HTERT RPE-1 (cell line): Measurements from ENCODE around the gene GPR17.

ENCODE experiments used
- in situ Hi-C: fragments of 300-500 bp; cut with MboI; formaldehyde crosslinking; loops from 4 replicates; pipeline ENCODE4 v1.14.3; 2020; ENCODE audit warnings: low sequenced_read_pairs

GPR17 gene

DNA sequence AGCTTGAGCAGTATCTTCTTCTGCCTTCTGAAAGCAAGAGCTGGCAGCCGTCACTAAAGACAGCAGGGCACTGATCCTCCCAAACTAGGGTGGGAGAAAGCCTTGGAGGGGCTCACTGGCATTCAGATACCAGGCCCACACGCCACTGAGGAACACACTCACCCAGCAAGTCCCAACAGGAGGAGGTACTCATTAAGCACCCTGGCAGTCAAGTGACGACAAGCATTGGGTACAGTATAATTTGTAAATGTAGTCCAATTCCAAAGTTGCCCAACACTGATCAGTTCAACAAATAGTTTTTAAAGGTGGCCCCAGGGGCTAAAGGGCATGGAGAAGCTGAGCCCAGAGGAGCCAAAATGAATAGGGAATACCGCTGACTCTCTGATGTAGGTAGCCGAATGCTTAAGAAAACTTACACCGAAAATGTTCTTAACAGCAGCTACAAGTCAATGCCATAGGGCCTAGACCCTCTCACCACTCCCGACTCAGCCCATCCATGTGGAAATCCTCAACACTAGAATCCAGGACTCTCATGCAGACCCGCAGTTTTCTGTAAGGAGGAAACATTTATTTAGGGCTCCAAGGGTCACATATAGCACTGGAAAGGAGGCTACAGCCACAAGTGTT is 19.4 kb downstream of the GPR17 start:
- in situ Hi-C loops: no loop called here

DNA sequence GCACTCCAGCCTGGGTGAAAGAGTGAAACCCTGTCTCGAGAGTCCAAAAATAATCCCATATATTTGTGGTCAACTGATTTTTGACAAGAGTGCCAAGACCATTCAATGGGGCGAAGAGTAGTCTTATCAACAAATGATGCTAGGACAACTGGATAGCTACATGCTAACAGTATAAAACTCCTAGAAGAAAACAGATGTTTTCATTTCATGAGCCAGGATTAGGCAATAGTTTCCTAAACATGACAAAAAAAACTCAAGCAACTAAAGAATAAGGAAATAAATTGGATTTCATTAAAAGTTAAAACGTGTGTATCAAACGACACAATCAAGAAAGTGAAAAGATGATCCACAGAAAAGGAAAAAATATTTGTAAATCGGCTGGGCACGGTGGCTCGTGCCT is 23.1 kb downstream of the GPR17 start:
- in situ Hi-C loops: no loop called here

DNA sequence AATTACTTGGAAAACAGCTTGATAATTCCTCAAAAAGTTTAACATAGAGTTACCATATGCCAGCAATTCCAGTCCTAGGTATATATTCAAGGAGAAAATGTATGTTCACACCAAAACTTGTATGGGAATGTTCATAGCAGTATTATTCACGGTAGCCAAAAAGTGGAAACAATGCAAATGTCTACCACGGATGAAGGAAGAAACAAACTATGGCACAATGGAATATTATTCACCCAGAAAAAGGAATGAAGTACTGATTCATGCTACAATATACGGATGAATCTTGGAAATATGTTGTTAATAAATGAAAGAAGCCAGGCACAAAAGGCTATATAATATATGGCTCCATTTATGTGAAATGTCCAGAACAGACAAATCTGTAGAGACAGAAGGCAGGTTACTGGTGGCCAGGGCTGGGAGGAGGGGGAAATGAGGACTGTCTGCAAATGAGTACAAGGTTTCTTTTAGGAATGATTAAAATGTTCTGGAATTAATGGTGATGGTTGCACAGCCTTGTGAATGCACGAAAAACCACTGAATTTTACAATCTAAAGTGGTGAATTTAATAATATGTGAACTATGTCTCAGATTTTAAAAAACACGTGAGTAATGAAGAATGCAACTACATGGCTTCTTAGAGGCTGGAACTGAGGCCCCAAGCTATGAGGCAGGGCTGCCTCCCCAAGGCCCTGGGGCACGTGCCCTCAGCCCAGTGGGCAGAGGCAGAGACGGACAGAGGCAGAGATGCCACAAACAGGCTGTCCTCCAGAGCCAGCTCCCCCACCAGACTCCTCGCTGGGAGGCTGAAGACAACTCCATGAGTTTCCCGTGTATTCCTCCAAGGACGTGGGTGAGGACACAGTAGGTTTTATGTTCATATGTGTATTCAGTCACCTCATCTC is 24.4 kb downstream of the GPR17 start:
- in situ Hi-C loops: no loop called here

DNA sequence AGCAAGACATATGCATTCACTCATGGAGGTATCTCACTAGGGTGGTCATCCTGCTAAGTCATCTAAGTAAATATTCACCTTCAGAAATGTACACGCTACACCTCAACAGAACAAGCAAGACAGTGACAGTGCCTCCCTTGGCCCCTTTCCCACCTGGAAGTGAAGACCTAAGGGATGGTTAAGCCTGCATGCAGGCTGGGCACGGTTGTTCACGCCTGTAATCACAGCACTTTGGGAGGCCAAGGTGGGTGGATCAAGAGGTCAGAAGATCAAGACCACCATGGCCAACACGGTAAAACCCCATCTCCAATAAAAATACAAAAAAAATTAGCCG is 25.0 kb downstream of the GPR17 start:
- in situ Hi-C loops: no loop called here

DNA sequence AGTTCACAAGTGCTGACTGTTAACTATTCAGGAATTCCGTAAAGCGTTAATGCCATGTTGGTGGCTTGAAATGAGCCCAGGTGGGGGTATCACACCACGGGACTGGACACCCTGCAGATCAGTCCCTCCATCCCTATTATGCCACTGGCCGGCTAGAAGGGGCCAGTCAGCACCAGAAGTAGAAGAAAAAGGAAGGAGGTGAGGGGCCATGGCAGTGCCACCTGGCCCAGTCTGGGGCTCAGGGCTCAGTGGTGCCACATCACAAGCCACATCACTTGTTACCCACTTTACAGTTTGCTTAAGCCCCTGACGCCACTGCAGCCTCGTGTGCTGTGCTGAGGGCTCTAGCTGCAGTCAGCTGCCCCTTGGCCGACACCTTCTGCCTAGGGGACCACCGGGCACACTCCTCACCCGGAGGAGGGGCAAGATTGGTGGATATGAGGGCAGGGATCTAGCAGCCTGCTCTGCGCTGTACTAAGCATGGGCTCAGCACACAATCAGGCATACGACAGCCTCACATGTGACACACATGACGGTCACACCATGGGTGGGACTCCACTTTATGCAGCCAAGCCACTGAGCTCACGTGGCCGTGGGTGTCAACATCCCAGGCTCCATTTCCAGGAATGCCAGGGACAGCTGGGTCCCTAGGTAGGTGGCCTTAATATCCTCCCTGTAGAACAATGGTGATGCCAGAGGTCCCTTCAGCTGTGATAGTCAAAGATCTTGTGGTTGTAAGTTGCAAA is 25.8 kb downstream of the GPR17 start:
- in situ Hi-C loops: no loop called here

DNA sequence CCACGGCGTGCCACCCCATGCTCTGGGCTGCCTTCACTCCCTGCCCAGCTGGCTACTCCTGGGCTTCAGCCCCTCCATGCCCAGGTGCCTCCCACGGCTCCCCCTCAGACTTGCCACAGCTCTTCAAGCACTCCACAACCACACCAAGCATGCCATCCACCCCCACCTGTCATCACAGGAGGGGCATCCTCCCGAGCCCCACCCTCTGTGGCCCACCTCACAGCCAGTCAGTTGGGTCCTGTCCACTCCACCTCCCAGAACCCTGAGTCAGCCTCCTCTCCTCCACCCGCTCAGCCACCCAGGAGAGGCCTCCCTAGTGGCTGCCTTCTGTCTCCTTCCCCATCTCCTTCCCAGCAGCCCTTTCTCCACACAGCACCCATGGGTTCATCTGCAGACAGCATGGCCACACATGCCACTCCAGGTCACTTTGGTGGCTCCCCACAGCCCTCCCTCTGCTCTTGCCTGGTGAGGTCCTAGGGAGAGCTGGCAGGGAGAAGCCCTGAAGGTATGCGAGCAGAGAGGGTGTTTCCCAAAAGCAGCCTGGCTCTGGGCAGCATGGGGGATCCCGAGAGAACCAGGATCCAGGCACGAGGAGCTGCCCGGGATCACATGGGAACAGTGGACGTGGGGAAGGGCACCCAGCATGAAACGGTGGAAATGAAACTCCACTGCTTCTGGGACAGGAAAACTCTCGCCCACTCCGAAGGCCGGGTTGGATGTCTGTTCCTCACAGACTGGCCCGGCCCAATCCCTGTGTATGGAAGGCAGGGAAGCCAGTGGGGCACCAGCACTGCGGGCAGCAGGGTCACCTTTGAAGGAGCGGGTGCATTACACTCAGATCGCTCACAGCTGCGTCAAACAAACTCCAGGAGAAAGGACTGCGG is 26.6 kb downstream of the GPR17 start:
- in situ Hi-C loops: no loop called here

DNA sequence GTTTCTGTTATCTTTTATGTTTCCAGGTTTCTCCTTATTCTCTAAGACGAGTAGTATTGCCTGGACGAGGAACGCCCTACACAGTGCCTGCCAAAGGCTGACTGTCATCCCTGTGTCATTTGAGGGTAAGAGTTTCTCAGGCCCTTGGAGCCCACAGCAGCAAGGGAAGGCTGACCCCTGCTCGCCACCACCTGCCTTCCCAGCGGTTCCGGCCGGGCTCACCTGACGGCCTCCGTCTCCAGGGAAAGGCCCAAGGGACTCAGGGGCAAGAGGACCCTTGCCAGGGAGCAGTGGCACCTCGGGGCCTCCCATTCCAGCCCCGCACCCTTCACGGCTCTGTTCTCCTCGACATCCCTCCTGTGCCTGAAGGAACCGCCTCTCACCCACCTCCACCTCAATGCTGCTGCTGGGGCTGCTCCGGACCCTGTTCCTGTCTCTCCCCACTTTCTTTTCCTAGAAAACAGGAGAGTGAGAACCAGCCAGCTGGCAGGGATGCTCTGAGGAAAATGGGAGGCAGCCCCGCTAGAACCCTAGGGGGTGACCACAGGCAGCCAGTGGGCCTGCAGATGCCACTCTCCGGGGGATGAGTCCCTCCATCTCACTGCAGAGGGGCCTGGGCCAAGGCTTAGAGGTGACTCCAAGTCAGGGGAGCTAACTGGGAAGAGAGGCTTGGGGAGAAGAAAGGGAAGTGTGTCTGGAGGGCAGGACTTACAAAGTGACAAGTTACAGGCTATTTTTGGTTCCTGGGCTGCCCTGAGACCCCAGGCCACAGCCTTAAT is 27.5 kb downstream of the GPR17 start:
- in situ Hi-C loops: no loop called here

DNA sequence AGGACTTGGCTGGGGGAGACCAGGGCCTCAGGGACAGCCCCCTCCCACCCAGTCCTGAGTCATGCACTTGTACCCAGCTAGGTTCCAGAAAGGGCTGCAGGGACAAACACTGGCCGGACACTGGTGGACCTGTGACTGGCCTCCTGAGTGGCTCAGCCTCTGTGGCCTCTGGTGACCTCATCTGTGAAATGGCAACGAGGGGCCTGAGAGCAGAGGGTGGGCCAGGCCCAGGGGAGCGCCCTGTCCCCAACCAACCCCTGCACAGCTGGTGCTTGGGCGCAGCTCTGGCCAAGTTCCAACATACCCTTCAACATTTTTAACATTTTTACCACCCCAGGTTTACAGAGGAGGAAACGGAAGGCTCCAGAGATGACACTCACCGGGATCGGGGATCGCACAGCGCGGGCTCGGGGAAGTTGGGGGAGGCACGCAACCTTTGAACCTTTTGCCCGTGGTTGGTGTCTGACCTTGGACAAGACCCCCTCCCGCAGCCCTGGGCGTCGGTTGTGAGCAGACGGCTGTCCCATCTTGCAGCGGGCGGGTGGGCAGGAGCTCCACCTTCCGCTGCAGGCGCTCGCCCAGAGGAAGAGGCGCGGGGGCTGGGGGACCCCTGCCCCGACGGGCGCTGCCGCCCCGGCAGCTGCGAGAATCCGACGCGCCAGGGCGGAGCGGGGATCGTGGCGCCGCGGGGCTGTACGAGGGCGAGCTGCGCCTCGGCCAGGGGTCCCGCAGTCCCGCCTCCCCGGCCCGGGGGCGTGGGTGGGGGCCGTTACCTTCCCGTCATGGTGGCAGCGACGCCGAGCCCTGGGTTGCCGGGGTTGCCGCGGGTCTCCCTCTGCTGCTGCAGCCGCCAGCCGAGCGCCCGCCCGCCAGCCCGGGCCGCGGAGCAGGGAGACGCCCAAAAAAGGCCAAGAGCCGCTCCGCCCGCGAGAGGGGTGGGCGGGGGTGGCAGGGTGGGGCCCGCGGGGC is 28.6 kb downstream of the GPR17 start:
- in situ Hi-C loops: no loop called here

DNA sequence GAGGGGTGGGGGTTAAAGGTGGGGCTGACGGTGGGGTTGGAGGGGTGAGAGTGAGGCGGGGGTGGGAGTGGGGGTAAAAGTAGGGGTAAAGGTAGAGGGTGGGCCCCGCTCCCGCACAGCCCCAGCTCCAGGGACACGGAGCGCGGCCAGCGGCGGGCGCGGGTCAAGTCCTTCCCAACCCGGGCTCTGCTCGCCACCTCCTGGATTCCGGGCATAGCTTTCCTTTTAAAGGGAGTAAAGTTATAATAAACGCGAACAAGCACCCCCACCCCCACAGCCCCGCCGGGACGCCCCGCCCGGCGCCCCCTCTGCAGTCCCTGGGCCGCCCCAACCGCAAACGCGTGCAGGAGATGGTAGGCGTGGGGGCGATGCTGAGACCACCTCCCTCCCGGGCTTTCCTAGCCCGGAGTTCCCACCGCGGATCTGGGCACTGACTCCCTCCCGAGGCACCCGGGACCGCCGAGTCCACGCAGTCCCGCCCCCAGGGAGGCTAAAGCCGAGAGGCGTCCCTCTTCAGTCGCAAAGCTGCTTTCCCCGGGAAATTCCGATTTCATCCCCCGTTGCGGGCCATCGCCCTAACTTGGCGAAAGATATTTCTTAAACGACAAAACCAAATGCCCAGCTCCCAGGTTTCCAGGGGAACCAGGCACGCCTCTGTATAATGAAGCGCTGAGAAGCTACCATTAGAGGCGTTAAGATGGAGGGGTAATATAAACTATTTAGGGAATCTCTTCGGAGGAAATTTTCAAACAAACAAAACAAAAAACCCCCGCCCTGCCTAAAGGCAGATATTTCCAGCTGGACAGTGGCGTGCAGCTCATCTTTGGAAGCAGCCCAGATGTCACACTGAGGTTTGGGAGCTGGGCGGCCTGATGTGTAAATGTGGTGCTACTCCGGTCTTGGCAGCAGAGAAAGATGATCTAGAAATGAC is 29.6 kb downstream of the GPR17 start, which contains the start of gene LIMS2:
TSS of gene LIMS2 (minus strand) at position 200 of the 931 bp plus-strand sequence. CDS start 506 bp downstream, outside the sequence.
- in situ Hi-C loops: no loop called here

DNA sequence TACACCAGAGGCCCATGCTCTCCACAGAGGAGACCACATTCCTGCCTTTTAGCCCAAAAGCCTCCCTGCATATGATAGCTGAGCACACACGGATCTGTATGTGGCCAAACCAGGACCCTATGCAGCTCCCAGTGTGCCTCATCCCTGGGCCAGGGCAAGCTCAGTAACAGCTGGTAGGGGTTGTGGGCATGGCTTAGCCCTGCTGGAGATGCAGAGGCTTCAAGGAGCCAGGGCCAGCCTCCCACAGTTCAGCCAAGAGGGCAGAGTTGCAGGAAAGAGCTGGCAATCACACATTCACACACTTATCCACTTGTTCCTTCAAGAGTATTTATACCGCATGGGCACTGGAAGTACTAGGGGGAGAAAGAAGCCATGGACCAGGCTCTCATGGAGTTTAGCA is 31.0 kb downstream of the GPR17 start:
- in situ Hi-C loops: no loop called here

DNA sequence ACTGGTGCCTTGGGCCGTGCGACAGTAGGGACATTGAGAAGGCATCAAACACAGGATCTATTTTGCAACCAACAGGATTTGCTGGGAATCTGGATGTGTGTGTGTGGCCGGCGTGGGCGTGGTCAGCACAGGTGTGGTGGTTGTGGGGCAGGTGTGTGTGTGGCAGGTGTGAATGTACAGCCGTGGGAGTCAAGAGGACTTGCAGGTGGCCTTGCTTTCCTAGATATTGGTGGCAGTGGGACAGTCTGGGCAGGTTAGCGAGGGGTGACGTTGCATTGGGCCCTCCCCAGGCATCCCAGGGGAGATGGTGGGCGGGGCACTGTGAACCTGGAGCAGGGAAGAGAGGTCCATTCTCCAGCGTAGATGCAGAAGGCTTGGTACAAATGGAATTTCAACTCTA is 32.6 kb downstream of the GPR17 start:
- in situ Hi-C loops: no loop called here

DNA sequence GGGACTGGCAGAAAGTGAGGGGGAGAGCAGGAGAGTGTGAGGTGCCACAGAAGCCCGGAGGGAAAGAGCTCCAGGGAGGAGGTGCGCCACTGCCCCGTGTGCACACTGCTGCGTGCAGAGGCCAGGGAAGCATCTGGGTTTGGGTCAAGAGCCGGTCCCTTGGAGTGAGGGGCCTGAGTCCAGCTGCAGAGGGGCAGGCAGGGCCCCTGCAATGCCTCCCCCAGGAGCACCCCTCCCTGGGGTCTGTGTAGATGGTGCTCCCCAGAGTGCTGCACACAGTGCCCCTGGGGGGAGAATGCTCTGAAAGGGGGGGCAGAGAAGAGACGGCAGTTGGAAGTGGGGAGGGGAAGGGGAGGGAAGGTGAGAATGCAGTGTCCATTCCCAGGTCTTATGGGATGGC is 33.0 kb downstream of the GPR17 start:
- in situ Hi-C loops: no loop called here

DNA sequence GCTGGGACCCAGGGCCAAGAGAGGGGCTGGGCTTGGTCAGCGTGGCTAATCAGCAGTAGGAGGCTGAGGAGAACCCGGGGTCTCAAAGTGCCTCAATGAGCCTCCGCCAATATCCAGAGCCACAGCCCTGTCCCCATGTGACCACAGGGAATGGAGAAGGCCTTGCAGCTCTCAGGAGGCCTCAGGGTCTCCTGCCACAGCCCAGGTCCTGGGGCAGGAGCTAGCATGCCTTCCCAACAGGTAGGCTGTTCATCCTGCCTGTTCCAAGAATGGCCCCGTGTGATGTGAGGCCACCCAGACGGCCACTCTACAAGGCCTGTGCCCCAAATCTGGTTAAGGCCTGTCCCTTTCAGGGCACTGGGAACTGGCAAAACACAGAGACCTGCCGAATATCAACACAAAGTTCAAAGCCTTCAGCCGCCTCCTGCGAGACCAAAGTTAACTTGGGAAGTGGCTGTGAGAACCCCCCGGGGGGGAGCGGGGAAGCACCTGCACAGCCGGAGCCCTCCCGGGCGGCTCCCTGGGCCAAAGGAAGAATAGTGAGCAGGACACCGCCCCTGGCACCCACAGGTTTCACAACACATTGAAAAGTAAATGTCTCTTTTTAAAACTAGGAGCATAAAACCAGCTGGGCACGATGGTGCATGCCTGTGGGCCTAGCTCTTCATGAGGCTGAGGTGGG is 33.9 kb downstream of the GPR17 start:
- in situ Hi-C loops: no loop called here

DNA sequence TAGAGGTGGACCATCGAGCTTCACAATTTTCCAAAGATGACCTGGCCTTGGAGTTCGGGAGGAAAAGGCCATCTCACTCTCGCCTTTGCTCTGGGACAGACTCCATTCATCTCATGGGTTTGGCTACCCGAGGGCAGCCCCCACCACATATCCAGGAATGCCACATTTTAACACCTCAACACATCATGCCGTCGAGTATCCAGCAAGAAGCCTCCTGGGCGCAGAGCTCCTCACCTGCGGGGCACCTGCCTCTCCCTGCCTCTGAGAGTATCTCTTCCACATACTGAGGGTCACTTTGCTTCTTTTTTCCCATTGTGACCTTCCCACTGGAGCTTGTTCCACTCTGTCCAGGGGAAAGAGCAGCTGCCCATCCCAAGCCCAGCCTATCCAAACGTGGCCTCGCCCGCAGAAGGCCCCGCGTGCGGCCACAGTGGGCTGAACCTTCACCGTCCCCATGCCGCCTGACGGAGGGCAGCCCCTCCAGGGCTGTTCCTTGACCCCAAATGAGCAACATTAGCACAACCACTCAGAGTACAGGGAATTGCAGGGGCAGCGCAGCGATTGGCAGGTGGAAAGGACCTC is 34.8 kb downstream of the GPR17 start:
- in situ Hi-C loops: no loop called here

DNA sequence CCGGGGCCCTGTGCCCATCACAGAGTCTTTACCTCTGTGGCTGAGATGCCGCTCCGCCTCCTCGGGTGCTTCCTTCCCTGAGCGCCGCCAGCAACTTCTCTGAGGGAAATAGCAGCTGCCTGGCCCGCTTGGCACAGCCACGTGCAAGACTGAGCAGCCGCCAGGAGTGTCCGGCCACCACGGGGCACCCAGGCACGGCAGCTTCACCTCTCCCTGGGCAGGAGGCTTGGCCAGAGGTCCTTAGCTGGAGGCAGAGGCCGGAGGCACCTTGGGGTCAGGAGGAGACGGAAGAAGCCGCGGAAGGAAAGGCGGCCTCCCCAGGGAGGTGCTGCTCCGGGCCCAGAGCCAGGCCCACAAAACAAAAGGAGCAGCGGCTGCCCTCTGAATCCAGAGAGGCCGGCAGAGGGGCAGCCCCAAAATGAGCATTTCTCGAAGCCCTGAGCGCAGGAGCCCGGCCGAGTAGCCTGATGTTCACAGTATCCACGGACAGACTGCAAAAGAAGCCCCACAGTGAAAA is 35.4 kb downstream of the GPR17 start:
- in situ Hi-C loops: no loop called here

DNA sequence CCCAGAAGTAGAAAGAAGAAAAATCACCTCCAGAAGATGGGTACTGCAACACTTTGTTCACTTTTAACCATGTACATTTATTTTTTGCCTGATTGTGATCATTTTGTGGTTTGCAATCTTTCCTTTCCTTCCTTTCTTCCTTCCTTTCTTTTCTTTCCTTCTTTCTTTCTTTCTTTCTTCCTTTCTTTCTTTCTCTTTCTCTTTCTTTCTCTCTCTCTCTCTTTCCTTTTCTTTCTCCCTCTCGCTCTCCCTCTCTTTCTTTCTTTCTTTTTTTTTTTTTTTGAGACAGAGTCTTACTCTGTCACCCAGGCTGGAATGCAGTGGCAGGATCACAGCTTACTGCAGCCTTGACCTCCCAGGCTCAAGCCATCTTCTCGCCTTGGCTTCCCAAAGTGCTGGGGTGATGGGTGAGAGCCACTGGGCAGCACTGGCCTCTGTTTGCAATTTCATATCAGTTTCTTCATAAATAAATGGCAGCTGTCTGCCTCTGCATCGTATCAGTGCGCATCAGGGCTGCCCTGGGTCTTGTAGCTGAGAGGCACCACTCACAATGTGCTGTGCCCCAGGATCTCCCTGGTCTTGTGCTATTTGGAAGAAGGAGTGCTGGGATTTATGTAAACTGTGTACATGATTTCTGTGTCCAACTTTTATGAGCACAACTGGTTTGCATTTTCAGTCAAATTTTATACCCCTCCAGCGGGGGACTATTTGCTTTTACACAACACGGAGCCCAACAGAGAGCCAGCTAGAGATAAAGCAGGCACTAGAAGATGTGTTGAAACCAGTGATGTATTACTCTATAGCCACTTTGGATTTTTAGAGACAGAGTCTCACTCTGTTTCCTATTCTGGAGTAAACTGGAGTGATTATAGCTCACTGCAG is 36.3 kb downstream of the GPR17 start:
- in situ Hi-C loops: no loop called here
